Right lobe of liver (tissue), 4 donors: ENCODE measurements around the gene CDC20B.

Experiments used
- POLR2A ChIP-seq: fragments of 450-650 bp; IDR thresholded peaks from one replicate; pipeline ENCODE4 v1.6.1; 2017; ENCODE audit warnings: antibody characterized with exemption, mild to moderate bottlenecking
- TF ChIP-seq, protein P1 (sequence below), 4 donors: fragments of 200-600 bp in 3 of 4; fragments of 450-650 bp in 1 of 4; IDR thresholded peaks; one replicate each; pipeline versions ENCODE4 v1.5.1 to v1.8.0; 2016 to 2022; ENCODE audit warnings: antibody characterized with exemption in 4 of 4, mild to moderate bottlenecking in 2 of 4
- donor health status: DM: no; HTN: no; CAD: no.
- donor health status: DM: no; HTN: no; CAD: no.
- donor health status: DM: no; HTN: yes; CAD: no.

DNA sequence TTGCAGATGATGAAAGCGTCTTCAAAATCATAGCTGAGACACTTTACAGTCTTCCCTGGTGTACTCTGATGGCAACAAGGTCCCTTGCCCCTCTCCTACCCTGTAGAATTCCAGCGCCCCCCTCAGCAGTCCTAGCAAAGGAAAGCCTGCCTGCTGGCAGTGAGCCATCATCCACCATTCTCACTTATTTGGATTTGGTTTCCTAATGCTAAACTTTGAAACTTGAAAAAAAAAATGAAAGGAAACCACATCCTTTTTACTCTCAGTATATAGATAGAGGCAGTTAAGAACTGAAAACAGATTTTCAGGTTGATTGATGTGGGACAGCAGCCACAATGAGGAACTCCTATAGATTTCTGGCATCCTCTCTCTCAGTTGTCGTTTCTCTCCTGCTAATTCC, 70.6 kb downstream of the CDC20B start, which contains the start of gene GZMA:
- TF ChIP-seq, protein P1, sequence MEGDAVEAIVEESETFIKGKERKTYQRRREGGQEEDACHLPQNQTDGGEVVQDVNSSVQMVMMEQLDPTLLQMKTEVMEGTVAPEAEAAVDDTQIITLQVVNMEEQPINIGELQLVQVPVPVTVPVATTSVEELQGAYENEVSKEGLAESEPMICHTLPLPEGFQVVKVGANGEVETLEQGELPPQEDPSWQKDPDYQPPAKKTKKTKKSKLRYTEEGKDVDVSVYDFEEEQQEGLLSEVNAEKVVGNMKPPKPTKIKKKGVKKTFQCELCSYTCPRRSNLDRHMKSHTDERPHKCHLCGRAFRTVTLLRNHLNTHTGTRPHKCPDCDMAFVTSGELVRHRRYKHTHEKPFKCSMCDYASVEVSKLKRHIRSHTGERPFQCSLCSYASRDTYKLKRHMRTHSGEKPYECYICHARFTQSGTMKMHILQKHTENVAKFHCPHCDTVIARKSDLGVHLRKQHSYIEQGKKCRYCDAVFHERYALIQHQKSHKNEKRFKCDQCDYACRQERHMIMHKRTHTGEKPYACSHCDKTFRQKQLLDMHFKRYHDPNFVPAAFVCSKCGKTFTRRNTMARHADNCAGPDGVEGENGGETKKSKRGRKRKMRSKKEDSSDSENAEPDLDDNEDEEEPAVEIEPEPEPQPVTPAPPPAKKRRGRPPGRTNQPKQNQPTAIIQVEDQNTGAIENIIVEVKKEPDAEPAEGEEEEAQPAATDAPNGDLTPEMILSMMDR (IDR thresholded peaks at IDR 0.05) = no peak
- no peak for TF ChIP-seq POLR2A
